ENCODE data around the gene NPR3. TPM values are rescaled to one million over a fixed set of nuclear protein-coding genes. Genes with fewer than 3 reads are reported as not detected.
A peak's percentile ranks its signal among the peaks of the same experiment; 100 is the strongest.

NPR3 gene
- not detected for total RNA-seq

- no peak for DNase-seq
- H3K36me3 Mint-ChIP-seq (ENCODE audit: low read depth), result no peaks in the 10 kb centered on the region
- ChIA-PET CTCF (no interaction called here), POLR2A (no interaction called here)
- peaks cover 26% of the 10 kb centered on the region for H3K4me1 Mint-ChIP-seq
- H3K9me3 Mint-ChIP-seq, result no peaks in the 10 kb centered on the region
- H3K27ac Mint-ChIP-seq, result peak within 1 kb of the TSS; percentile 46
- H3K4me3 Mint-ChIP-seq, result peak within 1 kb of the TSS; percentile 72
- H3K27me3 Mint-ChIP-seq, result peaks cover 64% of the 10 kb centered on the region
These were observed at the start of gene NPR3 for GRCh38 chr5:32710550-32711361. TSS of gene NPR3 (plus strand) at chr5:32711321. CDS start at chr5:32711777, 456 bp downstream.

GRCh38 chr5:32664523-32664922 is 46.6 kb upstream of the NPR3 start:
- ChIA-PET CTCF (no interaction called here), POLR2A (no interaction called here)
- Mint-ChIP-seq H3K27me3 (peaks cover 2% of the 10 kb centered on the region), H3K9me3 (peaks cover 3% of the 10 kb centered on the region), H3K4me3 (no peak overlapping the region), H3K27ac (no peak overlapping the region), H3K36me3 (ENCODE audit: low read depth) (no peaks in the 10 kb centered on the region), H3K4me1 (no peaks in the 10 kb centered on the region)
- DNase-seq, result no peak

- Mint-ChIP-seq H3K9me3 (peaks cover 14% of the 10 kb centered on the region), H3K4me1 (no peaks in the 10 kb centered on the region), H3K27me3 (no peaks in the 10 kb centered on the region), H3K4me3 (no peak overlapping the region), H3K36me3 (ENCODE audit: low read depth) (no peaks in the 10 kb centered on the region), H3K27ac (no peak overlapping the region)
- ChIA-PET CTCF (interaction anchor here (0.9 kb wide), 1 partner anchor 209 kb away, joined by 3 read pairs; no protein-coding TSS in a partner anchor), POLR2A (no interaction called here)
- no peak for DNase-seq
These were observed 42.6 kb upstream of the NPR3 start for GRCh38 chr5:32668552-32668951.

- ChIA-PET POLR2A (no interaction called here), CTCF (no interaction called here)
- Mint-ChIP-seq H3K9me3 (peaks cover 14% of the 10 kb centered on the region), H3K4me3 (no peak overlapping the region), H3K4me1 (no peaks in the 10 kb centered on the region), H3K27me3 (peaks cover 2% of the 10 kb centered on the region), H3K36me3 (ENCODE audit: low read depth) (no peaks in the 10 kb centered on the region), H3K27ac (no peak overlapping the region)
- DNase-seq, result no peak
These were observed 37.8 kb upstream of the NPR3 start for GRCh38 chr5:32673272-32673671.

- Mint-ChIP-seq H3K27ac (no peak overlapping the region), H3K36me3 (ENCODE audit: low read depth) (no peaks in the 10 kb centered on the region), H3K9me3 (peaks cover 6% of the 10 kb centered on the region), H3K27me3 (peaks cover 2% of the 10 kb centered on the region), H3K4me1 (no peaks in the 10 kb centered on the region), H3K4me3 (no peak overlapping the region)
- DNase-seq, result no peak
- CTCF ChIA-PET, result no interaction called here
- POLR2A ChIA-PET, result no interaction called here
These were observed 34.1 kb upstream of the NPR3 start for GRCh38 chr5:32677023-32677422.

GRCh38 chr5:32678472-32678871 is 32.6 kb upstream of the NPR3 start:
- CTCF ChIA-PET, result interaction anchor here (0.6 kb wide), 1 partner anchor 42 kb away, joined by 4 read pairs; no protein-coding TSS in a partner anchor
- POLR2A ChIA-PET, result no interaction called here
- no peaks in the 10 kb centered on the region for H3K36me3 Mint-ChIP-seq (ENCODE audit: low read depth)
- H3K4me3 Mint-ChIP-seq, result no peak overlapping the region
- H3K27me3 Mint-ChIP-seq, result peaks cover 2% of the 10 kb centered on the region
- H3K9me3 Mint-ChIP-seq, result no peaks in the 10 kb centered on the region
- no peak overlapping the region for H3K27ac Mint-ChIP-seq
- no peak for DNase-seq
- no peaks in the 10 kb centered on the region for H3K4me1 Mint-ChIP-seq

- Mint-ChIP-seq H3K36me3 (ENCODE audit: low read depth) (no peaks in the 10 kb centered on the region), H3K4me1 (no peaks in the 10 kb centered on the region), H3K4me3 (no peak overlapping the region), H3K27me3 (peaks cover 2% of the 10 kb centered on the region), H3K9me3 (peaks cover 3% of the 10 kb centered on the region), H3K27ac (no peak overlapping the region)
- POLR2A ChIA-PET, result no interaction called here
- CTCF ChIA-PET, result interaction anchor here (0.6 kb wide), 1 partner anchor 43 kb away, joined by 4 read pairs; no protein-coding TSS in a partner anchor
- DNase-seq, result no peak
These were observed 31.9 kb upstream of the NPR3 start for GRCh38 chr5:32679218-32679617.

GRCh38 chr5:32680183-32680582 is 30.9 kb upstream of the NPR3 start:
- CTCF ChIA-PET, result no interaction called here
- Mint-ChIP-seq H3K27ac (no peak overlapping the region), H3K27me3 (peaks cover 2% of the 10 kb centered on the region), H3K4me3 (no peak overlapping the region), H3K36me3 (ENCODE audit: low read depth) (no peaks in the 10 kb centered on the region), H3K4me1 (no peaks in the 10 kb centered on the region), H3K9me3 (peaks cover 8% of the 10 kb centered on the region)
- POLR2A ChIA-PET, result no interaction called here
- no peak for DNase-seq

- Mint-ChIP-seq H3K27me3 (no peaks in the 10 kb centered on the region), H3K36me3 (ENCODE audit: low read depth) (no peaks in the 10 kb centered on the region), H3K4me1 (no peaks in the 10 kb centered on the region), H3K4me3 (no peak overlapping the region), H3K9me3 (peaks cover 18% of the 10 kb centered on the region), H3K27ac (no peak overlapping the region)
- no peak for DNase-seq
- CTCF ChIA-PET, result no interaction called here
- POLR2A ChIA-PET, result no interaction called here
These were observed 28.0 kb upstream of the NPR3 start for GRCh38 chr5:32683125-32683524.

GRCh38 chr5:32684260-32684659 is 26.9 kb upstream of the NPR3 start:
- H3K4me3 Mint-ChIP-seq, result no peak overlapping the region
- no peak for DNase-seq
- no peaks in the 10 kb centered on the region for H3K4me1 Mint-ChIP-seq
- H3K27ac Mint-ChIP-seq, result no peak overlapping the region
- H3K36me3 Mint-ChIP-seq (ENCODE audit: low read depth), result no peaks in the 10 kb centered on the region
- peaks cover 18% of the 10 kb centered on the region for H3K9me3 Mint-ChIP-seq
- H3K27me3 Mint-ChIP-seq, result no peaks in the 10 kb centered on the region
- ChIA-PET POLR2A (no interaction called here), CTCF (no interaction called here)

- no peaks in the 10 kb centered on the region for H3K4me1 Mint-ChIP-seq
- no peak overlapping the region for H3K4me3 Mint-ChIP-seq
- no peaks in the 10 kb centered on the region for H3K36me3 Mint-ChIP-seq (ENCODE audit: low read depth)
- H3K27ac Mint-ChIP-seq, result no peak overlapping the region
- ChIA-PET POLR2A (no interaction called here), CTCF (no interaction called here)
- no peaks in the 10 kb centered on the region for H3K27me3 Mint-ChIP-seq
- DNase-seq, result no peak
- peaks cover 18% of the 10 kb centered on the region for H3K9me3 Mint-ChIP-seq
These were observed 24.2 kb upstream of the NPR3 start for GRCh38 chr5:32686799-32687498.

- H3K27ac Mint-ChIP-seq, result no peak overlapping the region
- H3K27me3 Mint-ChIP-seq, result no peaks in the 10 kb centered on the region
- no peak overlapping the region for H3K4me3 Mint-ChIP-seq
- CTCF ChIA-PET, result interaction anchor here (0.6 kb wide), 1 partner anchor 616 kb away, joined by 3 read pairs; no protein-coding TSS in a partner anchor
- DNase-seq, result no peak
- peaks cover 18% of the 10 kb centered on the region for H3K9me3 Mint-ChIP-seq
- no peaks in the 10 kb centered on the region for H3K36me3 Mint-ChIP-seq (ENCODE audit: low read depth)
- no peaks in the 10 kb centered on the region for H3K4me1 Mint-ChIP-seq
- POLR2A ChIA-PET, result no interaction called here
These were observed 23.7 kb upstream of the NPR3 start for GRCh38 chr5:32687499-32687831.

- no peaks in the 10 kb centered on the region for H3K27me3 Mint-ChIP-seq
- CTCF ChIA-PET, result no interaction called here
- H3K27ac Mint-ChIP-seq, result no peak overlapping the region
- no peaks in the 10 kb centered on the region for H3K4me1 Mint-ChIP-seq
- POLR2A ChIA-PET, result no interaction called here
- H3K9me3 Mint-ChIP-seq, result peaks cover 10% of the 10 kb centered on the region
- no peak for DNase-seq
- no peaks in the 10 kb centered on the region for H3K36me3 Mint-ChIP-seq (ENCODE audit: low read depth)
- H3K4me3 Mint-ChIP-seq, result no peak overlapping the region
These were observed 21.0 kb upstream of the NPR3 start for GRCh38 chr5:32690153-32690552.
